ENCODE measurements around the gene RDH8.

Gene RDH8

GRCh38 chr19:10037367-10037766, 24.1 kb downstream of the RDH8 start:
- no peak for DNase-seq (ENCODE audit: low spot score)

GRCh38 chr19:10037809-10038208, 24.5 kb downstream of the RDH8 start:
- DNase-seq (ENCODE audit: low spot score) = no peak

GRCh38 chr19:10043286-10043927, 30.1 kb downstream of the RDH8 start:
- DNase-seq (ENCODE audit: low spot score) = no peak

- peak; percentile 35 for DNase-seq (ENCODE audit: low spot score)
These were observed 31.1 kb downstream of the RDH8 start for GRCh38 chr19:10044390-10044789.

- no peak for DNase-seq (ENCODE audit: low spot score)
These were observed 32.1 kb downstream of the RDH8 start for GRCh38 chr19:10045371-10045770.

- DNase-seq (ENCODE audit: low spot score) = no peak
These were observed 36.3 kb downstream of the RDH8 start for GRCh38 chr19:10049626-10050025.

- no peak for DNase-seq (ENCODE audit: low spot score)
These were observed 39.5 kb downstream of the RDH8 start for GRCh38 chr19:10052602-10053360.

GRCh38 chr19:10061717-10062310, 48.5 kb downstream of the RDH8 start:
- peak; percentile 43 for DNase-seq (ENCODE audit: low spot score)

- DNase-seq (ENCODE audit: low spot score) = no peak
These were observed 54.9 kb downstream of the RDH8 start for GRCh38 chr19:10068205-10068604.

- peak; percentile 26 for DNase-seq (ENCODE audit: low spot score)
These were observed 55.8 kb downstream of the RDH8 start for GRCh38 chr19:10069046-10069445.

- DNase-seq (ENCODE audit: low spot score) = no peak
These were observed 57.6 kb downstream of the RDH8 start for GRCh38 chr19:10070730-10071446.

All from RKO (cell line).